Placental epithelial cell (primary cell): ENCODE results near the gene TBC1D1. TPM values are rescaled to one million over a fixed set of nuclear protein-coding genes. Genes with fewer than 3 reads are reported as not detected.

Experiments
- total RNA-seq: library from RNA; depleted of rRNA; stranded (reverse); fragments of >200 nt; gene quantifications from 2 replicates; pipeline ENCODE4 v1.2.3, GENCODE V29; 2012

Gene TBC1D1, protein sequence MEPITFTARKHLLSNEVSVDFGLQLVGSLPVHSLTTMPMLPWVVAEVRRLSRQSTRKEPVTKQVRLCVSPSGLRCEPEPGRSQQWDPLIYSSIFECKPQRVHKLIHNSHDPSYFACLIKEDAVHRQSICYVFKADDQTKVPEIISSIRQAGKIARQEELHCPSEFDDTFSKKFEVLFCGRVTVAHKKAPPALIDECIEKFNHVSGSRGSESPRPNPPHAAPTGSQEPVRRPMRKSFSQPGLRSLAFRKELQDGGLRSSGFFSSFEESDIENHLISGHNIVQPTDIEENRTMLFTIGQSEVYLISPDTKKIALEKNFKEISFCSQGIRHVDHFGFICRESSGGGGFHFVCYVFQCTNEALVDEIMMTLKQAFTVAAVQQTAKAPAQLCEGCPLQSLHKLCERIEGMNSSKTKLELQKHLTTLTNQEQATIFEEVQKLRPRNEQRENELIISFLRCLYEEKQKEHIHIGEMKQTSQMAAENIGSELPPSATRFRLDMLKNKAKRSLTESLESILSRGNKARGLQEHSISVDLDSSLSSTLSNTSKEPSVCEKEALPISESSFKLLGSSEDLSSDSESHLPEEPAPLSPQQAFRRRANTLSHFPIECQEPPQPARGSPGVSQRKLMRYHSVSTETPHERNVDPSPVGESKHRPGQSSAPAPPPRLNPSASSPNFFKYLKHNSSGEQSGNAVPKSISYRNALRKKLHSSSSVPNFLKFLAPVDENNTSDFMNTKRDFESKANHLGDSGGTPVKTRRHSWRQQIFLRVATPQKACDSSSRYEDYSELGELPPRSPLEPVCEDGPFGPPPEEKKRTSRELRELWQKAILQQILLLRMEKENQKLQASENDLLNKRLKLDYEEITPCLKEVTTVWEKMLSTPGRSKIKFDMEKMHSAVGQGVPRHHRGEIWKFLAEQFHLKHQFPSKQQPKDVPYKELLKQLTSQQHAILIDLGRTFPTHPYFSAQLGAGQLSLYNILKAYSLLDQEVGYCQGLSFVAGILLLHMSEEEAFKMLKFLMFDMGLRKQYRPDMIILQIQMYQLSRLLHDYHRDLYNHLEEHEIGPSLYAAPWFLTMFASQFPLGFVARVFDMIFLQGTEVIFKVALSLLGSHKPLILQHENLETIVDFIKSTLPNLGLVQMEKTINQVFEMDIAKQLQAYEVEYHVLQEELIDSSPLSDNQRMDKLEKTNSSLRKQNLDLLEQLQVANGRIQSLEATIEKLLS (N-terminal part only)
- 260 and 286 TPM in 2 replicates for total RNA-seq

DNA sequence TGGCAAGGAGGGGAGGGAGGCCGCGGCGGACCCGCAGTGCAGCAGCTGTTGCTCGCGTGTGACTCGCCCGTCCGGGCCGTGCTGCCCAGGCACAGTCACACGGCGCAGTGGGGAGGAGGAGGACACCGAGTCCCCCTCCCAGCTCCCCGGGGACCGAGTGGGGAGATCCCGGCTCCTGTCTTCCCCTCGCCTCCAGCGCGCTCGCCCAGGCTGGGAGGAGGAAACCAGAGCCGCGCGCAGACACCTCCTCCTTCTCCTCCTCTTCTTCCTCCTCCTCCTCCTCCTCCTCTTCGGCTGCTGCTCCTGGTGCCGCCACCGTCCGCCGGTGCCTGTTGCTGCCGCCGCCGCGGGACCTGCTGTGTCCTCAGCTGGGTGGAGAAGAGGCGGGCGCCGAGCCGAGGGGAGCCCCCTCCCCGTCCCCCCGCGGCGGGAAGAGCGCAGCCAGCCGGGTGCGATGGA lies at the start of gene TBC1D1:
TBC1D1 (plus strand) TSS at position 284 of the 459 bp plus-strand sequence. CDS start 11,012 bp downstream, outside the sequence.

DNA sequence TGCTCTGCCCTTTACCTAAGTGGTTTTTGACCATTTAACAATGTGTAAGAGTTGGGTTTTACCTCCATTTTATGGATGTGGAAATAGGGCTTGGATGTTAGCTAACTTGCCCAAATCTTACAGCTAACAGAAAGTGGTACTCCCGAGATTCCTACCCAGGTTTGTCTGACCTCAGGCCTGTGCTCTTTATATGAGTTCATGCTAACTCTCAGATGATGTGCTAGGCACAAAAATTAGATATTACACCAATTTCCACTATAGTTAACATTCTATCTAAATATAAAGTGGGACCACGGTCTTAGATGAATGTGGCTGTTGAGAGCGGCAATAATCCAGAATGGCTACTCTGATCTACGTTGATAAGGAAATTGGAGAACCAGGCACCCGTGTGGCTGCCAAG lies 69.2 kb downstream of the TBC1D1 start, which contains the start of gene PTTG2:
PTTG2 (plus strand) TSS at position 301 of the 400 bp plus-strand sequence; CDS start at position 338, 37 bp downstream.

Other genes with a start within 250 kb of the TBC1D1 start
- 58.9 and 76.6 TPM in 2 replicates for gene RELL1, start 204.7 kb upstream of the TBC1D1 start, total RNA-seq
- 45.1 and 53.5 TPM in 2 replicates for gene PGM2, start 64.4 kb upstream of the TBC1D1 start, total RNA-seq
- gene PTTG2, start 69.3 kb downstream of the TBC1D1 start, total RNA-seq = not detected in 2 replicates